Putamen (tissue), 1 donor: ENCODE measurements around the gene GPR83.
"Not testable (repeated sequence)": the region's sequence is repeated elsewhere in the genome, so short reads cannot be mapped to it uniquely, and the experiment has no call there.

ENCODE experiments used
- DNase-seq: peaks from one replicate; pipeline ENCODE4 v3.0.0-alpha.2; 2016; ENCODE audit warnings: low spot score

The GPR83 gene

GRCh38 chr11:94400839-94401772, at the start of gene GPR83:
GPR83 (minus strand) TSS chr11:94401419; CDS start chr11:94401247, 172 bp downstream.
- no peak for DNase-seq

- DNase-seq, result no peak
These were observed 48.8 kb upstream of the GPR83 start for GRCh38 chr11:94450048-94450447.

GRCh38 chr11:94449437-94449836, 48.2 kb upstream of the GPR83 start:
- no peak for DNase-seq

GRCh38 chr11:94449029-94449428, 47.8 kb upstream of the GPR83 start:
- no peak for DNase-seq

- no peak for DNase-seq
These were observed 45.9 kb upstream of the GPR83 start for GRCh38 chr11:94447149-94447548.

GRCh38 chr11:94445641-94446040, 44.4 kb upstream of the GPR83 start:
- no peak for DNase-seq

- no peak for DNase-seq
These were observed 31.8 kb upstream of the GPR83 start for GRCh38 chr11:94433049-94433448.

GRCh38 chr11:94424662-94425061, 23.4 kb upstream of the GPR83 start:
- DNase-seq, result no peak

- DNase-seq, result no peak
These were observed 22.8 kb upstream of the GPR83 start for GRCh38 chr11:94424011-94424410.

GRCh38 chr11:94423507-94423906, 22.3 kb upstream of the GPR83 start:
- DNase-seq, result no peak

- no peak for DNase-seq
These were observed 17.0 kb upstream of the GPR83 start for GRCh38 chr11:94418123-94418765.

GRCh38 chr11:94417386-94417987, 16.3 kb upstream of the GPR83 start:
- DNase-seq, result no peak

GRCh38 chr11:94405062-94405833, 4.0 kb upstream of the GPR83 start:
- peak; percentile 52 for DNase-seq

GRCh38 chr11:94402355-94402754, 1.1 kb upstream of the GPR83 start:
- no peak for DNase-seq

- DNase-seq, result no peak
These were observed 600 bp upstream of the GPR83 start for GRCh38 chr11:94401773-94402265.

GRCh38 chr11:94400457-94400838, 771 bp downstream of the GPR83 start:
- no peak for DNase-seq

GRCh38 chr11:94400050-94400449, 1.2 kb downstream of the GPR83 start:
- DNase-seq, result no peak

- DNase-seq, result no peak
These were observed 3.1 kb downstream of the GPR83 start for GRCh38 chr11:94398101-94398500.

GRCh38 chr11:94396282-94396681, 4.9 kb downstream of the GPR83 start:
- DNase-seq, result no peak

- DNase-seq, result not testable (repeated sequence)
These were observed 9.3 kb downstream of the GPR83 start for GRCh38 chr11:94391937-94392336.

- DNase-seq, result no peak
These were observed 21.6 kb downstream of the GPR83 start for GRCh38 chr11:94379613-94380012.

- no peak for DNase-seq
These were observed 24.4 kb downstream of the GPR83 start for GRCh38 chr11:94376841-94377240.
